Retinal pigment epithelial cell (primary cell): Measurements from ENCODE around the gene OASL.

Experiments
- DNase-seq: peaks from one replicate; pipeline ENCODE4 v3.0.0-alpha.2; 2010; ENCODE audit warnings: low read depth
- H3K4me3 ChIP-seq: 2 replicates; pipeline ENCODE4 v1.5.1; 2011; ENCODE audit warnings: mild to moderate bottlenecking, low read length, control low read depth, moderate library complexity
- CTCF ChIP-seq: conservative IDR thresholded peaks from 2 replicates; pipeline ENCODE4 v1.5.1; 2011; ENCODE audit warnings: low read depth, low read length, control low read depth, inconsistent platforms

Gene OASL

GRCh38 chr12:121064116-121064515 is 25.1 kb upstream of the OASL start:
- no peak for TF ChIP-seq CTCF
- DNase-seq = no peak
- no peak overlapping the region for H3K4me3 ChIP-seq

- no peak for DNase-seq
- no peak for TF ChIP-seq CTCF
- H3K4me3 ChIP-seq = no peak overlapping the region
Measured at GRCh38 chr12:121062391-121063045, 23.5 kb upstream of the OASL start.

- peak; percentile 38 for TF ChIP-seq CTCF
- H3K4me3 ChIP-seq = no peak overlapping the region
- DNase-seq = no peak
Measured at GRCh38 chr12:121061831-121062230, 22.8 kb upstream of the OASL start.

GRCh38 chr12:121060149-121061001 is 21.3 kb upstream of the OASL start:
- peak; percentile 46 for TF ChIP-seq CTCF
- H3K4me3 ChIP-seq = no peak overlapping the region
- no peak for DNase-seq

- H3K4me3 ChIP-seq = no peak overlapping the region
- DNase-seq = no peak
- no peak for TF ChIP-seq CTCF
Measured at GRCh38 chr12:121059031-121059898, 20.2 kb upstream of the OASL start.

GRCh38 chr12:121057794-121058193 is 18.7 kb upstream of the OASL start:
- no peak for TF ChIP-seq CTCF
- H3K4me3 ChIP-seq = no peak overlapping the region
- DNase-seq = no peak
